HL-60/S4 treated with phorbol 12-myristate 13-acetate at 8.2 ng/mL for 4 days and 3 days (cell line): Measurements from ENCODE around the gene ENTHD1.
"Not testable (repeated sequence)": the region's sequence is repeated elsewhere in the genome, so short reads cannot be mapped to it uniquely, and the experiment has no call there.

Experiments
- in situ Hi-C: fragments of 300-500 bp; cut with MboI; formaldehyde crosslinking; loops from 2 replicates; pipeline ENCODE4 v1.15.0; 2022; ENCODE audit warnings: low sequenced_read_pairs

ENTHD1 gene

GRCh38 chr22:39735776-39736175 is 157.8 kb downstream of the ENTHD1 start:
- in situ Hi-C loops: no loop called here

GRCh38 chr22:39734866-39735265 is 158.7 kb downstream of the ENTHD1 start:
- in situ Hi-C loops: no loop called here

GRCh38 chr22:39734046-39734445 is 159.5 kb downstream of the ENTHD1 start:
- in situ Hi-C loops: not testable (repeated sequence)

GRCh38 chr22:39733191-39733590 is 160.4 kb downstream of the ENTHD1 start:
- in situ Hi-C loops: no loop called here

- in situ Hi-C loops: no loop called here
Measured at GRCh38 chr22:39732625-39733024, 160.9 kb downstream of the ENTHD1 start.

GRCh38 chr22:39731881-39732555 is 161.5 kb downstream of the ENTHD1 start:
- in situ Hi-C loops: no loop called here

GRCh38 chr22:39731481-39731880 is 162.1 kb downstream of the ENTHD1 start:
- in situ Hi-C loops: no loop called here

GRCh38 chr22:39729141-39729934 is 164.2 kb downstream of the ENTHD1 start:
- in situ Hi-C loops: no loop called here

GRCh38 chr22:39728236-39728860 is 165.2 kb downstream of the ENTHD1 start:
- in situ Hi-C loops: no loop called here

GRCh38 chr22:39727541-39727940 is 166.0 kb downstream of the ENTHD1 start:
- in situ Hi-C loops: no loop called here

- in situ Hi-C loops: no loop called here
Measured at GRCh38 chr22:39725351-39726035, 168.1 kb downstream of the ENTHD1 start.

GRCh38 chr22:39724857-39725256 is 168.7 kb downstream of the ENTHD1 start:
- in situ Hi-C loops: no loop called here

GRCh38 chr22:39724390-39724789 is 169.2 kb downstream of the ENTHD1 start:
- in situ Hi-C loops: no loop called here

- in situ Hi-C loops: no loop called here
Measured at GRCh38 chr22:39723899-39724351, 169.6 kb downstream of the ENTHD1 start.

- in situ Hi-C loops: no loop called here
Measured at GRCh38 chr22:39723463-39723862, 170.1 kb downstream of the ENTHD1 start.

- in situ Hi-C loops: no loop called here
Measured at GRCh38 chr22:39722501-39722900, 171.1 kb downstream of the ENTHD1 start.

- in situ Hi-C loops: no loop called here
Measured at GRCh38 chr22:39722032-39722325, 171.6 kb downstream of the ENTHD1 start.

GRCh38 chr22:39721206-39722031 is 172.1 kb downstream of the ENTHD1 start:
- in situ Hi-C loops: no loop called here

GRCh38 chr22:39719559-39720450 is 173.8 kb downstream of the ENTHD1 start:
- in situ Hi-C loops: no loop called here
